Rectal smooth muscle tissue (tissue), 1 donor: ENCODE results near the gene SLC44A2.

ENCODE experiments used
- H3K27ac ChIP-seq: one replicate; pipeline ENCODE4 v1.7.0; 2013; ENCODE audit warnings: low read depth, low read length, inconsistent platforms
- H3K27me3 ChIP-seq: one replicate; pipeline ENCODE4 v1.7.0; 2013; ENCODE audit warnings: low read length; ENCODE audit not compliant: control insufficient read depth, insufficient read depth
- H3K36me3 ChIP-seq: one replicate; pipeline ENCODE4 v1.7.0; 2013; ENCODE audit warnings: low read length; ENCODE audit not compliant: control insufficient read depth, insufficient read depth
- H3K4me1 ChIP-seq: one replicate; pipeline ENCODE4 v1.7.0; 2013; ENCODE audit warnings: low read length; ENCODE audit not compliant: control insufficient read depth, insufficient read depth
- H3K4me3 ChIP-seq: one replicate; pipeline ENCODE4 v1.7.0; 2013; ENCODE audit warnings: low read length
- H3K9ac ChIP-seq: one replicate; pipeline ENCODE4 v1.7.0; 2013; ENCODE audit warnings: low read length

The SLC44A2 gene

DNA sequence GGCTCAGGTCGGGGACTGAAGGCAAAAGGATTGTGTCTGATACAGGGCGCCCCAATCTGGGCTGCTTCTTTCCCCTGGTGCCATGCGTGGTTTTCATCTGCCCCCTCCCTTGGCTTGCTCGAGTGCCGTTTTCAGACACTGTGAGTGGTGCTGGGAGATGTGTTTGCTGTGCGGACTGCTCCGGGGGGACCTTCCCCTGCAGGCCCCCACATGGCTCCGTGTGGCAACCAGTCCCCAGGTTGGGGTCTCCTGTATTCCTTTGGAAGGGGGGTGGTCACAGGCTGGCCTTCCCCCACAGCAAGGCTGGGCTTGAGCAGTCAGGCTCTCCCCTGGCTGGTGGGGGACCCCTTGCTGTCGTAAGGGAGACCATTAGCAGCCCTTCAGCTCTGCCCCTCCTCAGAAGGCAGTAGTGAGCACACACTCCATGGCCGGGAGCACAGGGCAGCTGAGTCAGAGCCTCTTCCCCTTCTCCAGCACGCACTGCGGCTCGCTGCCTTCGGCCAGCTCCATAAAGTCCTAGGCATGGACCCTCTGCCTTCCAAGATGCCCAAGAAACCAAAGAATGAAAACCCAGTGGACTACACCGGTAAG, 55.3 kb downstream of the SLC44A2 start:
- Histone ChIP-seq H3K27ac (no peak overlapping the region), H3K4me3 (no peak overlapping the region), H3K9ac (no peak overlapping the region), H3K4me1 (no peaks in the 10 kb centered on the region), H3K36me3 (peaks cover 74% of the 10 kb centered on the region), H3K27me3 (no peaks in the 10 kb centered on the region)

- H3K27ac ChIP-seq: no peak overlapping the region
- no peaks in the 10 kb centered on the region for H3K27me3 ChIP-seq
- no peaks in the 10 kb centered on the region for H3K4me1 ChIP-seq
- no peak overlapping the region for H3K9ac ChIP-seq
- H3K36me3 ChIP-seq: peaks cover 80% of the 10 kb centered on the region
- H3K4me3 ChIP-seq: no peak overlapping the region
Observed at GRCh38 chr19:10681658-10682057, 56.3 kb downstream of the SLC44A2 start.

GRCh38 chr19:10682397-10683063, 57.2 kb downstream of the SLC44A2 start:
- Histone ChIP-seq H3K4me3 (no peak overlapping the region), H3K9ac (no peak overlapping the region), H3K27me3 (no peaks in the 10 kb centered on the region), H3K4me1 (no peaks in the 10 kb centered on the region), H3K36me3 (peaks cover 78% of the 10 kb centered on the region), H3K27ac (no peak overlapping the region)

DNA sequence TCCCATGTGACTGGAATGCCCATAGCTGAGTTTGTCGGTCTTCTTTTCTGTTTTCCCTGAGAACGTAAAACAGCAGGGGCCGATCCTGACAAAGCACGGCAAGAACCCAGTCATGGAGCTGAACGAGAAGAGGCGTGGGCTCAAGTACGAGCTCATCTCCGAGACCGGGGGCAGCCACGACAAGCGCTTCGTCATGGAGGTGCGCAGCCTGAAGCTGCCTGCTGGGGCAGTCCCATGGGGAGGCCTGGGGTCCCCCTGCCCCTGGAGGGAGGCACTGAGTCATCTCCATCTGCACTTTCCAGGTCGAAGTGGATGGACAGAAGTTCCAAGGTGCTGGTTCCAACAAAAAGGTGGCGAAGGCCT, 57.7 kb downstream of the SLC44A2 start:
- no peak overlapping the region for H3K27ac ChIP-seq
- H3K27me3 ChIP-seq: no peaks in the 10 kb centered on the region
- peaks cover 78% of the 10 kb centered on the region for H3K36me3 ChIP-seq
- no peak overlapping the region for H3K4me3 ChIP-seq
- no peak overlapping the region for H3K9ac ChIP-seq
- H3K4me1 ChIP-seq: no peaks in the 10 kb centered on the region

GRCh38 chr19:10683582-10683981, 58.2 kb downstream of the SLC44A2 start:
- Histone ChIP-seq H3K27me3 (no peaks in the 10 kb centered on the region), H3K27ac (no peak overlapping the region), H3K4me3 (no peak overlapping the region), H3K4me1 (no peaks in the 10 kb centered on the region), H3K36me3 (peaks cover 79% of the 10 kb centered on the region), H3K9ac (no peak overlapping the region)

GRCh38 chr19:10685210-10685609, 59.9 kb downstream of the SLC44A2 start:
- H3K36me3 ChIP-seq: peaks cover 70% of the 10 kb centered on the region
- H3K4me1 ChIP-seq: no peaks in the 10 kb centered on the region
- H3K27me3 ChIP-seq: no peaks in the 10 kb centered on the region
- no peak overlapping the region for H3K9ac ChIP-seq
- no peak overlapping the region for H3K27ac ChIP-seq
- H3K4me3 ChIP-seq: no peak overlapping the region

DNA sequence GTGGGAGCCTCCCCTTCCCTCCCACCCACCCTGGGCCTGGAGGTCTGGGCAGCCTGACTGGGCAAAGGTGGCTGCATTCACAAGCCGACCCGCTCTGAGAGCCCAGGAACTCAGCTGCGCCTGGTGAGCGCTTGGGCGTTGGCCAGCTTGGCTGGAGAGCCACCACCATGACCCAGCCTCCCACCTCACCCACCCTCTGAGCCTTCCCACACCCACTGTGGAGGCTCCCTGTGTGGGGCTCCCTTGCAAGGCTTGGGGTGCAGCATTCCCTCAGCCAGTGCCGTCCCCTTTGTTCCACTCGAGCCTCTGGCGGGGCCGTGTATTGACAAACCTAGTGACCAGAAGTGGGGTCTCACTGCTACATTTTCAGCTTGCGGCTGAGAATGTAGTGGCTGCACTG, 60.8 kb downstream of the SLC44A2 start:
- no peaks in the 10 kb centered on the region for H3K4me1 ChIP-seq
- no peak overlapping the region for H3K27ac ChIP-seq
- H3K4me3 ChIP-seq: no peak overlapping the region
- H3K27me3 ChIP-seq: no peaks in the 10 kb centered on the region
- no peak overlapping the region for H3K9ac ChIP-seq
- peaks cover 63% of the 10 kb centered on the region for H3K36me3 ChIP-seq

DNA sequence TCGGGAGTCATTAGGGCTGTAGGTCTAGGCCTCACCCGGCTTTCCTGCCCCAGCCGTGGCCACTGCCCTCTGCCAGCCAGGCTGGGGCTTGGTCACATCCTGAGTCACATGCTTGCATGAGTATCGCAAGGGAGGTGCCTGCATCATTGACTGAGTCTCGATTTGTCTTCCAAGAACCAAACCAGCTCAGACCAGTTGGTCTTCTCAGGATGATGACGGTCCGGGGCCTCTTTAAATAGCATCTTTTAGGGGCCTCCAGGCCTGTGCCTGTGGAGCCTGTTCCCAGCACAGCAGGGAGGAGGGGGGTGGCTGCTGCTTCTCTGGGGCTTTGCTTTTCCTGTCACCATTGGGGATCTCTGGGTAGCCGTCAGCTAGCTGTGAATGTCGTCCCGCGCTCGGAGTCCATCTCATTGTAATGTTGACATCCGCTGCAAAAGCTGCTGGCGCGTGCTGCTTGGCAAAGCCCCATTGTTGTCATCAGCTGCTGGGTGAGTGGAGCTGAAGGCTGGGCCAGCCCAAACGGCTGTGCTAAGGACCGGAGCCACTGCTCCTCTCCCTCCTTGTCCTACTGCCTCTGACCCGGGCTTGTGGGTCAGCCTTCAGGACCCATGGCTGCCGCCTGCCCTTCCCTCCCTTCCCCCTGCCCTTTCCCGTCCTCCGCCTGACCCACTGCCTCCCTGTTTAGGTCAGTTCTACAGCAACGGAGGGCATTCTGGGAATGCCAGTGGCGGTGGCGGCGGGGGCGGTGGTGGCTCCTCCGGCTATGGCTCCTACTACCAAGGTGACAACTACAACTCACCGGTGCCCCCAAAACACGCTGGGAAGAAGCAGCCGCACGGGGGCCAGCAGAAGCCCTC, 61.5 kb downstream of the SLC44A2 start:
- no peak overlapping the region for H3K9ac ChIP-seq
- H3K36me3 ChIP-seq: peaks cover 66% of the 10 kb centered on the region
- H3K4me1 ChIP-seq: no peaks in the 10 kb centered on the region
- H3K27me3 ChIP-seq: no peaks in the 10 kb centered on the region
- no peak overlapping the region for H3K4me3 ChIP-seq
- no peak overlapping the region for H3K27ac ChIP-seq

- Histone ChIP-seq H3K36me3 (peaks cover 63% of the 10 kb centered on the region), H3K9ac (no peak overlapping the region), H3K27me3 (no peaks in the 10 kb centered on the region), H3K4me1 (no peaks in the 10 kb centered on the region), H3K4me3 (no peak overlapping the region), H3K27ac (no peak overlapping the region)
Observed at GRCh38 chr19:10687518-10688288, 62.4 kb downstream of the SLC44A2 start.

GRCh38 chr19:10688545-10689280, 63.4 kb downstream of the SLC44A2 start:
- no peak overlapping the region for H3K27ac ChIP-seq
- no peak overlapping the region for H3K4me3 ChIP-seq
- H3K36me3 ChIP-seq: peaks cover 53% of the 10 kb centered on the region
- H3K4me1 ChIP-seq: no peaks in the 10 kb centered on the region
- H3K9ac ChIP-seq: no peak overlapping the region
- H3K27me3 ChIP-seq: no peaks in the 10 kb centered on the region

DNA sequence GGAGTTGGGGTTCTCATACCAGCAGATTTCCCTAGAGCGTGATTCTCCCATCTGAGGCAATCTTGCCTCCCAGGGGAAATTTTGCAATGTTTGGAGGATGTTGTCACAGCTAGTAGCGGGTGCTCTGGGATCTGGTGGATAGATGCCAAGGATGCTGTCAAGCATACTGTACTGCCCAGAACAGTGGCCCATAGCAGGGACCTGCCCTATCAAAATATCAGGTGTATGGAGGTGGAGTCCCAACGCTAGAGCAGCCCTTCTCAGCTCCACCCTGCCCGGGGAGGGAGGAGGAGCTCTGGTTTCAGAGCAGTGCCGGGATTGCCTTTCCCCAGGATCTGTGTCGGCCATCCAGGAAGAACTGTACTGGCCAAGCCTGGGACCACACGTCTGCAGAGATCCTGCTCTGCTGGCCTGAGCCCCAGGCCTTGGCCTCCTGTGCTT, 65.0 kb downstream of the SLC44A2 start:
- Histone ChIP-seq H3K36me3 (peaks cover 45% of the 10 kb centered on the region), H3K27ac (no peak overlapping the region), H3K9ac (no peak overlapping the region), H3K4me1 (no peaks in the 10 kb centered on the region), H3K4me3 (no peak overlapping the region), H3K27me3 (no peaks in the 10 kb centered on the region)
